A549 (cell line): Measurements from ENCODE around the gene RELN.

Experiments
- JUNB ChIP-seq: fragments of >200 bp; sonication (Bioruptor Twin); formaldehyde crosslinking; IDR thresholded peaks from 2 replicates; pipeline ENCODE4 v1.6.1; 2016
- NPAS2 ChIP-seq: fragments of 250-450 bp; sonication (Bioruptor Pico); IDR thresholded peaks from 2 replicates; pipeline ENCODE4 v1.8.0; 2022; ENCODE audit warnings: mild to moderate bottlenecking, moderate library complexity, borderline replicate concordance
- NR3C1 ChIP-seq: fragments of >200 bp; sonication (Bioruptor Twin); formaldehyde crosslinking; IDR thresholded peaks from 3 replicates; pipeline ENCODE4 v1.6.1; 2017
- RAD21 ChIP-seq, 2 experiments: fragments of >200 bp in 1 of 2; sonication (Bioruptor Twin) in 1 of 2; formaldehyde crosslinking in 1 of 2; IDR thresholded peaks in 1 of 2; conservative IDR thresholded peaks in 1 of 2; 2 replicates in 1 of 2; 3 replicates in 1 of 2; pipeline ENCODE4 v1.6.1; 2012 to 2018; ENCODE audit warnings: inconsistent platforms in 1 of 2
- TF ChIP-seq, protein P1 (sequence below): fragments of >200 bp; sonication (Bioruptor Twin); formaldehyde crosslinking; IDR thresholded peaks from 3 replicates; pipeline ENCODE4 v1.5.1; 2016
- TF ChIP-seq, protein P2 (sequence below): IDR thresholded peaks from 2 replicates; pipeline ENCODE4 v1.6.1; 2012

DNA sequence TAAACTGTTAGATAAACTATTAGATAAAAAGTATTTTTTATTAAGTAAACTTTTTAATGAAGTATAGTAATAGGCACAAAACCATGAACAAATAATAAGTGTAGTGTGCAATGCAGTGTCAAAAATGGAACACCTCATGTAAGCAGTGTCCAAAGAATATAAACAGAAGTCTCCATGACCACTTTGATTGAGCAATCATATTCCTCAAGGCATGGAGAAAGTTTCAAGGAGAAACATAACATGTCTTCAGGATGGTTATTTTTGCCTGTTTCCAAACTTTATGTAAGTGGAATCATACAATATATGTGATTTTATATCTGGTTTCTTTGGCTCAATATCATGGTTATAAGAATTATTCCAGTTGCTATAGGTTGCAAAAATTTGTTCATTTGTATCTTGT, 6.1 kb upstream of the RELN start:
- TF ChIP-seq NPAS2 (CRISPR knock-in tag) (no peak), NR3C1 (no peak), JUNB (no peak), RAD21 (conservative IDR thresholded peaks at IDR 0.05 in 1 of 2, IDR thresholded peaks at IDR 0.05 in 1 of 2) (no peak)
- TF ChIP-seq, protein P1, sequence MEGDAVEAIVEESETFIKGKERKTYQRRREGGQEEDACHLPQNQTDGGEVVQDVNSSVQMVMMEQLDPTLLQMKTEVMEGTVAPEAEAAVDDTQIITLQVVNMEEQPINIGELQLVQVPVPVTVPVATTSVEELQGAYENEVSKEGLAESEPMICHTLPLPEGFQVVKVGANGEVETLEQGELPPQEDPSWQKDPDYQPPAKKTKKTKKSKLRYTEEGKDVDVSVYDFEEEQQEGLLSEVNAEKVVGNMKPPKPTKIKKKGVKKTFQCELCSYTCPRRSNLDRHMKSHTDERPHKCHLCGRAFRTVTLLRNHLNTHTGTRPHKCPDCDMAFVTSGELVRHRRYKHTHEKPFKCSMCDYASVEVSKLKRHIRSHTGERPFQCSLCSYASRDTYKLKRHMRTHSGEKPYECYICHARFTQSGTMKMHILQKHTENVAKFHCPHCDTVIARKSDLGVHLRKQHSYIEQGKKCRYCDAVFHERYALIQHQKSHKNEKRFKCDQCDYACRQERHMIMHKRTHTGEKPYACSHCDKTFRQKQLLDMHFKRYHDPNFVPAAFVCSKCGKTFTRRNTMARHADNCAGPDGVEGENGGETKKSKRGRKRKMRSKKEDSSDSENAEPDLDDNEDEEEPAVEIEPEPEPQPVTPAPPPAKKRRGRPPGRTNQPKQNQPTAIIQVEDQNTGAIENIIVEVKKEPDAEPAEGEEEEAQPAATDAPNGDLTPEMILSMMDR: no peak
- TF ChIP-seq, protein P2, sequence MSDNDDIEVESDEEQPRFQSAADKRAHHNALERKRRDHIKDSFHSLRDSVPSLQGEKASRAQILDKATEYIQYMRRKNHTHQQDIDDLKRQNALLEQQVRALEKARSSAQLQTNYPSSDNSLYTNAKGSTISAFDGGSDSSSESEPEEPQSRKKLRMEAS: no peak
